Measurements from ENCODE around the gene MAPK13.

The MAPK13 gene

DNA sequence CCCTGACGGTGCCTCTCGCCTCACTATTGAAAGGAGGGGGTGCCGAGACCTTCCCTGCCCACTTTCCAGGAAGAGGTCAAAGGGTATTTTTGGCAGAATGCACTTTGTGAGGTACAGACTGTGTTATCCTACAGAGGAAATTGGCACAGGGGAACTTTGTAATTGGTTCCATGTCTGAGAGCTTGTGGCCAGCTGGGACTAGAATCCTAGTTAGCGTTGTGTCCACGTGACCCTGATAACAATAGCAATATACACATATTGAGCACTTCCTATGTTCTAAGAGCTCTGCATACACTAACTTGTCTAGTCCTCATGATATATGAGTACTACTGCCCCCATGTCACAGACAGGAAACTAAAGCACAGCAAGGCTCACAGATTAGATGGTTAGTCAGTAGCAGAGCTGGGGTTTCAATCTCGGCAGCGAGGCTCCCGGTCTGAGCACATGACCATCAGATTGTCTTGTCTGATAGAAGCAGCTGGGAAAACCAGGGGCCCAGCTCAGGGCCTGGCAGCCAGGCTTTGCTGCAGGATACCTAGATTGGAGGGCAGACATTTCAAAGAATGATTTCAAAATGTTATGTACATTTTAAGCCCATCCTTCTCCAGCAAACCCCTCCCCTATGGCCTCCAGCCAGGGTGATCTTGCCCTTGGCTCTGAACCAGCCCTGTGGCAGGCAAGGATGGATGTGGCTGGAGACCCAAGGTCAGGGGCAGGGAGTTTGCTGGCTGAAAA, 1.4 kb downstream of the MAPK13 start:
- no peaks in the 10 kb centered on the region for H3K27me3 ChIP-seq (ENCODE audit: insufficient read depth, low read depth)
- H3K79me2 ChIP-seq (ENCODE audit: insufficient read depth, low read depth) = no peaks in the 10 kb centered on the region
- peak overlapping the region; percentile 91 for H3K4me2 ChIP-seq
- peaks cover 45% of the 10 kb centered on the region for H3K4me1 ChIP-seq (ENCODE audit: low read depth, poor library complexity, severe bottlenecking)
- no peaks in the 10 kb centered on the region for H3K36me3 ChIP-seq (ENCODE audit: insufficient read depth)
- no peaks in the 10 kb centered on the region for H4K20me1 ChIP-seq (ENCODE audit: insufficient read depth)
- peak overlapping the region; percentile 93 for H2AFZ ChIP-seq (ENCODE audit: low read depth)
- H3K27ac ChIP-seq = peak overlapping the region; percentile 93
- no peak overlapping the region for H3K4me3 ChIP-seq (IDR thresholded peaks at IDR 0.05; ENCODE audit: insufficient read depth, low read depth, low read length)
- TF ChIP-seq, protein P1, sequence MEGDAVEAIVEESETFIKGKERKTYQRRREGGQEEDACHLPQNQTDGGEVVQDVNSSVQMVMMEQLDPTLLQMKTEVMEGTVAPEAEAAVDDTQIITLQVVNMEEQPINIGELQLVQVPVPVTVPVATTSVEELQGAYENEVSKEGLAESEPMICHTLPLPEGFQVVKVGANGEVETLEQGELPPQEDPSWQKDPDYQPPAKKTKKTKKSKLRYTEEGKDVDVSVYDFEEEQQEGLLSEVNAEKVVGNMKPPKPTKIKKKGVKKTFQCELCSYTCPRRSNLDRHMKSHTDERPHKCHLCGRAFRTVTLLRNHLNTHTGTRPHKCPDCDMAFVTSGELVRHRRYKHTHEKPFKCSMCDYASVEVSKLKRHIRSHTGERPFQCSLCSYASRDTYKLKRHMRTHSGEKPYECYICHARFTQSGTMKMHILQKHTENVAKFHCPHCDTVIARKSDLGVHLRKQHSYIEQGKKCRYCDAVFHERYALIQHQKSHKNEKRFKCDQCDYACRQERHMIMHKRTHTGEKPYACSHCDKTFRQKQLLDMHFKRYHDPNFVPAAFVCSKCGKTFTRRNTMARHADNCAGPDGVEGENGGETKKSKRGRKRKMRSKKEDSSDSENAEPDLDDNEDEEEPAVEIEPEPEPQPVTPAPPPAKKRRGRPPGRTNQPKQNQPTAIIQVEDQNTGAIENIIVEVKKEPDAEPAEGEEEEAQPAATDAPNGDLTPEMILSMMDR (conservative IDR thresholded peaks at IDR 0.05; ENCODE audit: low read depth, low read length) = no peak; the same call in 1 of the 2 replicates
- H3K9ac ChIP-seq = peak overlapping the region; percentile 93

DNA sequence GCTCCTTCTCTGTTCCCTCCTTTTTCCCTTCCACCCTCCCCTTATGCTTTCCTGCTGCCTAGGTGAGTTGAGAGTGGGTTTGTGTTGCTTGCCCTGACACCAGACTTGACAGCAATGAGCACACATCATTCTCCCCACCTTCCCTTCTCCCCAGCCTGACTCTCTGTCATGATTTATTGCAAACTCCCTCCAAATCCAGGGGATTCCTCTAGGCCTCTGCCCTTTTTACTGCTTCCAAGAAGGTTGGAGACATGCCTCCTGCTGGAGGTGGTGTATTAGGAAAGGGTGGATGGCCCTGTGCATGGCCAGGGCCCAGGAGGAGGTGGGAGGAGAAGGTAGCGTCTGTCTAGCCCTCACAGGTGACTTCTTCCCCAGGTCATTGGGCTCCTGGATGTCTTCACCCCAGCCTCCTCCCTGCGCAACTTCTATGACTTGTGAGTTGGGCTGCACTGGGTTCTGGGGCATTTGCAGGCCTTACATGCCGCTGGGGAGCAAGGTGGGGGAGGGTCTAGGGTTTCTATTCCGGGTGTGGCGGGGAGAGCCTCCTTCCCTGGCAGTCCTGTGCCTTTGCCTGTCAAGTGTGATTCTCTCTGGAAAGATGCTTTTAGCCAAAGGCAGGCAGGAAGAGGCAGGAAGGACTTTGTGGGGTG, 2.1 kb downstream of the MAPK13 start:
- H3K27me3 ChIP-seq (ENCODE audit: insufficient read depth, low read depth) = no peaks in the 10 kb centered on the region
- peak overlapping the region; percentile 91 for H3K4me2 ChIP-seq
- H3K27ac ChIP-seq = peak overlapping the region; percentile 93
- TF ChIP-seq, protein P1 (conservative IDR thresholded peaks at IDR 0.05; ENCODE audit: low read depth, low read length) = no peak
- no peaks in the 10 kb centered on the region for H4K20me1 ChIP-seq (ENCODE audit: insufficient read depth)
- H3K36me3 ChIP-seq (ENCODE audit: insufficient read depth) = no peaks in the 10 kb centered on the region
- peak overlapping the region; percentile 93; the same call in 1 of the 2 replicates for H2AFZ ChIP-seq (ENCODE audit: low read depth)
- no peaks in the 10 kb centered on the region for H3K79me2 ChIP-seq (ENCODE audit: insufficient read depth, low read depth)
- H3K4me3 ChIP-seq (IDR thresholded peaks at IDR 0.05; ENCODE audit: insufficient read depth, low read depth, low read length) = no peak overlapping the region
- peaks cover 42% of the 10 kb centered on the region for H3K4me1 ChIP-seq (ENCODE audit: low read depth, poor library complexity, severe bottlenecking)
- H3K9ac ChIP-seq = peak overlapping the region; percentile 93; the same call in 1 of the 2 replicates

DNA sequence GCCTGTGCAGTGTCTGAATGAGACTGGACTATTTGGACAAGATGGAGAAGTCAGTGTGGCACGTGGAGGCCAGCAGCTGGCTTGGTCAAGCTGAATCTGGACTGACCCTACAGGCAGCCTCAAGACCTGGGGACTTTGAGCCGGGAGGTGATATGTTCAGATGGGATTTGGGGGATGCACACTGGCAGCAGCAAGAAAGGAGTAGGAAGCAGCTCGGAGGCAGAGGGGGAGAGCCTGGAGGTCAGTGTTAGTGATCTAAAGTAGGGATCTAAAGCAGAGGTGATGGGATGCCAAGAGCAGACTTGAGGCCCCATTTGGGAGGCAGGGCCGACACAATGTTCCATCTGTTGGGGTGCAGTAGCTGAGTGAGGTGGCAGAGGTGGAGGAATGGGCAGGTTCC, 2.8 kb downstream of the MAPK13 start:
- no peak overlapping the region for H3K9ac ChIP-seq
- H3K4me1 ChIP-seq (ENCODE audit: low read depth, poor library complexity, severe bottlenecking) = peaks cover 41% of the 10 kb centered on the region
- H3K27me3 ChIP-seq (ENCODE audit: insufficient read depth, low read depth) = no peaks in the 10 kb centered on the region
- H3K36me3 ChIP-seq (ENCODE audit: insufficient read depth) = no peaks in the 10 kb centered on the region
- H3K4me2 ChIP-seq = peak overlapping the region; percentile 91; the same call in 1 of the 2 replicates
- H3K4me3 ChIP-seq (IDR thresholded peaks at IDR 0.05; ENCODE audit: insufficient read depth, low read depth, low read length) = no peak overlapping the region
- TF ChIP-seq, protein P1 (conservative IDR thresholded peaks at IDR 0.05; ENCODE audit: low read depth, low read length) = no peak
- H3K79me2 ChIP-seq (ENCODE audit: insufficient read depth, low read depth) = no peaks in the 10 kb centered on the region
- no peak overlapping the region for H2AFZ ChIP-seq (ENCODE audit: low read depth)
- peak overlapping the region; percentile 93; the same call in 1 of the 2 replicates for H3K27ac ChIP-seq
- no peaks in the 10 kb centered on the region for H4K20me1 ChIP-seq (ENCODE audit: insufficient read depth)

DNA sequence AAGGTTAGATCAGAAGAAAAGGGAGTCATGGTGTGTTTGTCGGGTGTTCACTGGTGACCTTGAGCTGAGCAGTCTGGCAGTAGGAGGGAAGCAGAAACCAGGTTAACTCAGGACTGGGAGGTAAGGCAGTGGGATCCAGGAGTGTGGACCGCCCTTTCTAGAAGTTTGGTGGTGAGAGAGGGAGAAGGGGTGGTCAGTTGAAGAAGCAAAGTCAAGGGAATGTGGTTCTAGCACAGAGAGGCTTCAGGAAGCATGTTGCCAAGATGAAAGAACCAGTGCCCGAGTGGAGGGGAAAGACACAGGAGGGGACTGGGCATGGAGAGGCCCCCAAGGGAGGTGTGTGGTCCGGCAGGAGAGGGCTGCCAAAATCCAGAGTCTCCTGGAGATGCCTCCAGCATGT, 3.6 kb downstream of the MAPK13 start:
- no peak overlapping the region for H3K27ac ChIP-seq
- TF ChIP-seq, protein P1 (conservative IDR thresholded peaks at IDR 0.05; ENCODE audit: low read depth, low read length) = no peak

More for the DNA sequence above, 3.6 kb downstream of the MAPK13 start:
- Histone ChIP-seq H3K9ac (no peak overlapping the region), H3K4me3 (IDR thresholded peaks at IDR 0.05; ENCODE audit: insufficient read depth, low read depth, low read length) (no peak overlapping the region), H3K4me1 (ENCODE audit: low read depth, poor library complexity, severe bottlenecking) (peaks cover 33% of the 10 kb centered on the region), H4K20me1 (ENCODE audit: insufficient read depth) (no peaks in the 10 kb centered on the region), H3K79me2 (ENCODE audit: insufficient read depth, low read depth) (no peaks in the 10 kb centered on the region), H3K4me2 (no peak overlapping the region), H3K27me3 (ENCODE audit: insufficient read depth, low read depth) (no peaks in the 10 kb centered on the region), H2AFZ (ENCODE audit: low read depth) (no peak overlapping the region), H3K36me3 (ENCODE audit: insufficient read depth) (no peaks in the 10 kb centered on the region)
